CD4-positive, alpha-beta T cell treated with Interleukin-12 subunit alpha and Interleukin-12 subunit beta, for 1 hour (primary cell): ENCODE results near the gene GPC5.

Experiments
- DNase-seq: peaks from one replicate; pipeline ENCODE4 v3.0.0-alpha.2; 2020

Gene GPC5

DNA sequence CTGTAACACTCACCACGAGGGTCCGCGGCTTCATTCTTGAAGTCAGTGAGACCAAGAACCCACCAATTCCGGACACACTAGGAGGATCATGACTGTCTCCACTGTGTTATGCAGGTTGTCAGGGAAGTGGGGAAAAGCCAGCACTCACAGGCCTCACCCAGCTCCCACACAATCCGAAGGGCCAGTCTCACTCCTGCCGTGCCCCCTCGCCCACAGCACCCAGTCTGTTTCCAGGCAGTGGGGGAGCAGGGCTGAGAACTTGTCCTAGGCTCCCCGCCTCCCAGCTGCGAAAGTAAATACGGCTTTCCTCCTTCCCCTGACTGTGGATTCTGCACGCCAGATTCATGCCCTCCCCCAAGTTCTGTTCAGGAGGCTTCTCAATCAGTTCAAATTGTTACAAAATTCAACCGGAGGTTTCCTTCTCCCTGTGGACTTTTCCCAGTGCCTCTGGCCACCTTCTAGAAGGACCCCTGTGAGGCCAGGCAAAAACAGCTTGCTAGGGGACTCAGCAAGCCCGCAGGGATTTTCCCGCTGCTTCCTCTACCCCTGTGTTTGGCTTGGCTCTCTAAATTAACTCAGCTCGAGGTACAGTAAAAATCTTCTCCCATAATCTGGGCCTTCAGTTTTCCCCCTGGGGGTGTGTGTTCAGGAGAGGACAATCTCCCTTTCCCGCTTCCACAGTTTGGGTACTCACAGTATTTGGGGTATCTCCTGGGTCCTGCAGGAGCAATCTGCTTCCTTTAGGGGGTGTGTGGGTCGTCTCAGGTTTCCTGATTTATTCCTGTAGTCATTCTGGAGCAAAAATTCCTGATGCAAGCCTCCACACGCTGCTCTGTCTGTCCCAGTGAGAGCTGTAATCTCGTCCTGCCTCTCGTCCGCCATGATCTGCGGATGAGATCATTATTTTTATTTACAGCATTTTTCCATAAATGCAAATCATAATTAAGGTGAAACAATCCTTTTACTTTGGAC, 899.8 kb downstream of the GPC5 start:
- no peak for DNase-seq

DNA sequence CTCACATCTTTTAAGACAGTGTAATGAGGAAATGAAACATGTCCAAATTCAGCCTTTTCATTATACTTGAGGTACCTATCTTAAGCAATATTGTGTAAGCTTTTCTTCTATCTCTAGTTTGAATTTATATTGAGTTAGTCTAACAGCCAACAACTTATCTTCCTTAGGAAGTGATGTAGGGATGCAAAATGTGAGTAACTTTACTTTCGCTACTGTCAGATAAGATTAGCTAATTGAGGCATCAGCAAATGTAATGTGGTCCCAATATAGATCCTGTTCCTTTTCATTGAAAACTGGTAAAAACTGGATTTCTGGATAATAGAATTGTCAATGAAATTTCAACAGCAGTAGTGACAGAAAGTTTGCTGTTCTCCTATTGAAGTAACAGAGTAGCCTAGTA, 902.2 kb downstream of the GPC5 start:
- no peak for DNase-seq

DNA sequence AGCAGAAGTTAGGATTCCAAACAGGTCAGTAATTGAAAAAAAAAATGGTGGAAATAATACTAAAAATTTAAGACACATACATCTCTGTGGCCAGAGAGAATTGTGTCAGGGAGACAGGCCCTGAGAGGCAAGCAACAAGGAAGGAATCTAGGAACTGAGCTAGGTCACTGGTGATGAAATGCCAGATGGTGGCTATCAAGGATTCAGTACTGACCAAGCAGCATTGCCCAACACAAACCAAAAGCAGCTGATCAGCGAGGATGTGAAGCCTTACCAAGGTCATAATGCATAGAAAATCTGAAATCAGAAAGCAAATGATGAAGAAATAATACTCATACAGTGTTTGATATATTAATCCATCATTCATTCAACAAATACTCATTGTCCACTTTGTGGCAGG, 905.0 kb downstream of the GPC5 start:
- no peak for DNase-seq

DNA sequence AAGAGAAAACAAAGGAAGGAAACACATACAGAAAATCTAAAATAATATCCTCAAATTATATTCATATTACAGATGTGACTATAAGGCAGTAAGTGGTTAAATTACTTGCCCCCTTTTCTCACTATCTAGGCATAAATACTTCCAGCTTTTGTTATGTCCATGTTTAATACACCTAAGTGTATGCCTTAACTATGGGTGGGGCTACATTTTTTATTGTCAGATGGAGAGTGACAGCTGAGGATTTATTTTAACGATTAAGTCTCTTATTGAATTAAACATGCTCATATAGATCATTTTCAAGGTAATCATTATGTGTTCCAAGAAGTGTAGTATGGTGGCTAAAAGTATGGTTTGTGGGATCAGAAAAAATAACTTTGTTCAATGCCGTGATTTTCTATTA, 909.3 kb downstream of the GPC5 start:
- DNase-seq: no peak

DNA sequence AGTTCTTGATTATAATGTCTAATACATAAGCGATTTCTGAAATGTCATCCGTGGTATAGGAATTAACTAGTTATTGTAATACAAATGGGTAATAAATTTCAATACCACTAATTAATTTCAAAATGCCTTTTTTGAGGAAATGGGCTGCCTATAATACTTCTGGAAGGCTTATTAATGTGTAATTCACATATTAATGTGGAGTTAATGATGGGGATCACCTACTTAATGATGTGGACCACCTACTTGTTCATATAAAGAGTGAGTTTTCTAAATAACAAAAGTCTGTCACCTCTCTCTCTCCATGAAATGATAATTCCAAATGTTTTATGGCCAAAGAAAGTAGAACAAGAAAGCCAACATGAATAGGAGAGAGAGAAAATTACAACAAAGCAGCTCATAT, 914.4 kb downstream of the GPC5 start:
- no peak for DNase-seq

DNA sequence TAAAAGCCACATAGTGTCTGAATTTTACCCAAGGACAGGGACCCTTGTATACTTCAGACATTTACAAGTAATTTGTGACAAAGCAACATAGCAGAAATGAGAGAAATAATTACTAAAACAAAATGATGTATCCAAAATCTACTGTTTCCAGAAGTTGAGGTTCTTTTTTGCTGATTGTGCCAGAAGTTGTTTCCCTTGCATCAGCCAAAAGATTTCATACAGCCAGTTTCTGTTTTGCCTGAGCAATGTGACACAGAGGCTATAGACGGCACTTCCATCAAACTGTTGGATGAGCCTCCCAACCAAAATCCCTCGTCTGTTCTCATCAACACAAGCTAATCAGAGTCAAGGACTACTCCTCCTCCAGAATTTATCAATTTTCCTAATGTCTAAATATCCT, 915.0 kb downstream of the GPC5 start:
- DNase-seq: no peak

DNA sequence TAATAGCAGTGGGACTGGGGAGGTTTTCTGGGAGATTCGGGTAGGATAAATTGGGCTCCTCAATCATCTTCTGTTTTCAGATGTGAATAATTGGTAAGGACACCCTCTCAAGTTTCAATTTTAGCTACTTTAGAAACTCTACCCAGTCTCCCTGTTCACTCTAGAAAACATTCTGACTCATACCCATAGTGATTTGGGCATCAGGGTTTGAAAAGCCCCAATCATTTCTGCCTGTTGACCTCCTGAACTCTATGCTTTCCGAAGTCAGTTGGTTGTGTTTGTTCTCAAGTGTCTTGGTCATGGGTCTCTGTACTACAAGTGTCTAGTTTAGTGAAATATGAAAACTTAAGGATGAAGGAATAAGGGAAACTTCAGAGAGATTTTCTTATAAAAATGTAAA, 916.8 kb downstream of the GPC5 start:
- no peak for DNase-seq

DNA sequence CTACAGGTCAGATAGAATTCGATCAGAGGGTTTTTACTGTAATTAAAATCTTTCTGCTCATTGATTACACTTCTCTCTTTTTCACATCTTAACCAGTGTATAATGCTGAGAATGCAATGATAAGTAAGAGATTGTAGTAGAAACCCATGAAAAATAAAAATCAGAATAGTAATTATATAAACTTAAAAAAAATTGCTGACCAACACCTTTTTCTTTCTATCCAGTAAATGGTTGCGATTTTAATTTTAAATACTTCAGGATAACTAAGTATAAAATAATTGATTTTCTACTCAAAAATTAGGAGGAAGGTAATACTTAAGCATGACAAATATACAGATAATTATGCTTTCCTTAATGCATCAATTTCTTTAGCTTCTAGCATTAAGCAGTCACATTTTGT, 917.6 kb downstream of the GPC5 start:
- DNase-seq: no peak

DNA sequence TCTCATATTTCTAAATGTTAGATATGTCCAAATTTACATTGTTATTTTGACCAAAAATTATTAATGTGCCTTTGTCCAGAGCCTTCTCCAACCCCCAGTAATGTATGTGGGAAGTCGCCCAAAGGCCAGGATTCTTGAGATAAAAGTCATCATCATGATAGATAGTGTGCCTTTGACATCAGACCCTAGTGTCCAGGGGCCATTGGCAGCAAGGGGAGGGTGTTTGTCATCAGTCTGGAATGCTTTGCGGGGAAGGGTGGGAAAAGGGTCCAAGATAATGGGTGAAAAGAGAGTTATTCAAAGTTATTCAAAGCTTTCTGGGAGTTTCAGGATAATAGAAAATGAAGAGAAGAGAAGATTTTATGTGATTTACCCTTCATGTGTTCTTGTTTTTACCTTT, 918.6 kb downstream of the GPC5 start:
- no peak for DNase-seq

DNA sequence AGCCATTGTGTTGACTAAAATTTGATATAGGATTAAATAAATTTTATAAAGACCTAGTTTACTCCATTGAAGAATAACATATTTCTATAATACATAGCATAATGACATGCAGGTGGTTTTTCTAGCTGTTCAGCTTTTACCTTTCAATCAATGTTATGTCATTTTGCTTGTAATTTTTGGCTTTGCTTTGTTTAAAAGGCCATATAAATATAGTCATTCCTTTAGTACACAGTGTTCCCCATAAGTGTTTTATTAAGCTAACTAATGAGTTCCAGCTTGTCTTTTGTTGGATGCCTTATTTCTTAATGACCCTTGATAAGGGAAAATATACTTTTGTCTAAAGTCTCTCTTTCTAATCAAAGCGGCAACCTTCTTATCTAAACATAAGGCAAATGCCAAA, 921.9 kb downstream of the GPC5 start:
- no peak for DNase-seq

DNA sequence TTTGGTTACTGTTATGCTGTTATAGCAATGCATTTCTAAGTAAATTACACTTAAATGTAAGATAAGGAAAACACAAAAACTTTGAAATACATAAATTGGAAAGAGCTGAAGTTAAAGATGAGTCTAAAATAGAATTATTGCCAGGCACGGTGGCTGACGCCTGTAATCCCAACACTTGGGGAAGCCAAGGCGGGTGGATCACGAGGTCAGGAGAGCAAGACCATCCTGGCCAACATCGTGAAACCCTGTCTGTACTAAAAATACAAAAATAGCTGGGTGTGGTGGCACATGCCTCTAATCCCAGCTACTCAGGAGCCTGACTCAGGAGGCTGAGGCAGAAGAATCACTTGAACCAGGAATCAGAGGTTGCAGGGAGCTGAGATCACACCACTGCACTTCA, 922.8 kb downstream of the GPC5 start:
- DNase-seq: no peak

DNA sequence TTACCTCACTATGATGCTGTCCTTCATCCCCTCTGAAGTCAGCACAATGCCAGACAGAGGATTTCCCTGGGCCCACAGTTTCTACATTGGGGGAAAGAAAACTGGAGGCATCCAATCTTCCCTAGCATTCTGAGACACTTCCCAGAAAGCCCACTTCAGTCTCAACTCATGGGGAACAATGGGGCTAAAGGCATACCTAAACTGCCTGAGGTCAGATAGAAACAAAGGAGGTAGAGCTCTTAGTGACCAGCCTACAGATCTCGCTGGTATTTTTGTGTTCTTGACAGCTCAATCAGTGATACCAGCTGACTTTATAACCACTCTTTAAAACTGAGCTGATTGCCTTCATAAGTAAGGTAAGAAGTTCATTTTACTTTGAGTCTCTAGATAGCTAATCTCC, 947.2 kb downstream of the GPC5 start:
- DNase-seq: no peak

DNA sequence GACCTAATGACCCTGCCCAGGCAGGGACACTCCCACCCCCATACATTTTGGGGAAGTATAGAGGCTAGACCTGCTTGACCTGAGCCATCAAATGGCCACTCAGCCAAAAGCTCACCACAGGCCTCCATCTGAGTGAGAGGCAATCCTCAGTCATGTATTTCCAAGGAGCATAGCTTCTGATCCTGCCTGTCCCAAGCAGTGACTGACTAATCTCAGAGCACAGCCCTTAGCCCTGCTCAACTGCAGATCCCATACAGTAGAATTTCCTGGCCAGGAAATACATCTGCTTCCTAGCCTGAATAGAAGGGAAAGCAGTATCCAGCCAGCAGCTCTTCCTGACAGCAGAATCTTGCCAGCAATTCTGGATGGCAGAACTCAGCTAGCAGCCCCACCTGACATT, 947.6 kb downstream of the GPC5 start:
- no peak for DNase-seq

DNA sequence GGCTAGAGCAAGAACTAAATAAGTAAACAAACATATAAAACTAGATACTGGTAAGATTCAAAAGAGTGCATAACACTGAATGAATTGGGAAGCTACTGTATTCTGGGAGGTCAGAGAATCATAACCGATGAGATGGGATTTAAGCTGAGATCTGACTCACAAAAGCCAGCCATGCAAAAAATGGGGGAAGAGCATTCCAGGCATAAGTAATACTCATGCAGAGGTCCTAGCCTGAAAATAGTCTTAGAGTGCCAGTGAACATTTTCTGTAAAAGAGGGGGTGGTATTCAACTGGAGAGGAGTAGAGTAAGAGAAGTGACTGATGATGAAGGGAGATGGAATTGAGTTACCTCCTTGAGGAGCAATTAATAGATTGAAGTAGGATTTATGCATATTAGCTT, 956.2 kb downstream of the GPC5 start:
- no peak for DNase-seq

DNA sequence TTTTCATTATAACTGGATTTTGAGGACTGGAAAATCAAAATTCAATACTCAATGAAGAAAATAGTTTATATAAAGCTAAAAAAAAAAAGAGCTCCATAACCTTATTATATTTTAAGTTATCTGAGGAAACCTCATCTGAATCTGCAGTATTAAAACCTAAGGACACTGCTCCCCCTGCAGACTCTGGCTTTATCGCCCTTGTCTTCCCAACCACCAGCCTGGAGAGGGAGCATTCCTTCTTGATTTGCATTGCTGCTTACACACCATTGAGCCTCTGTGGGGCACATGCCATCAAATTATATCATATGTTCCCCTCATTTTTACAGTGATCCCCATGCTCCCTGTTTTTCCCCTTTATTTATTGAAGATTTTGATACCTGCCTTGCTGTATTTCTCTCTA, 956.8 kb downstream of the GPC5 start:
- DNase-seq: no peak

DNA sequence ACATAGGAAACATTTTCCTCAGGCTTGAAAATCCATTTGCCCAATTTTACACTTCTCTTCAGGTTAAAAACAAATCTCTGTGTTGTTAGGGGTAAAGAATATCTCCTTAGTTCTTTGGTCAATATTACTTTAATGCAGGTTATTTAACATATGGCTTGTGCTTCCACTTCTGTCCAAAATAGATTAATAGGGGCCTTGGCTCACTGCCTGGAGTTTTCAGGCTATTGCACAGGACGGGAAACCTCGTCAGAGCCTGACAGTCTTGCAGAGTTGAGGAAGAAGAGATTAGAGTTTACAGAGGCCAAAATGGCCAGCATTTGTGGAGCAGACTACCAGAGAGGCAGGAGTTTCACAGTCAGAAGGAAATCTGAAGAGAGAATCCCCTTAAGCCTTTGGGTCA, 964.3 kb downstream of the GPC5 start:
- no peak for DNase-seq

DNA sequence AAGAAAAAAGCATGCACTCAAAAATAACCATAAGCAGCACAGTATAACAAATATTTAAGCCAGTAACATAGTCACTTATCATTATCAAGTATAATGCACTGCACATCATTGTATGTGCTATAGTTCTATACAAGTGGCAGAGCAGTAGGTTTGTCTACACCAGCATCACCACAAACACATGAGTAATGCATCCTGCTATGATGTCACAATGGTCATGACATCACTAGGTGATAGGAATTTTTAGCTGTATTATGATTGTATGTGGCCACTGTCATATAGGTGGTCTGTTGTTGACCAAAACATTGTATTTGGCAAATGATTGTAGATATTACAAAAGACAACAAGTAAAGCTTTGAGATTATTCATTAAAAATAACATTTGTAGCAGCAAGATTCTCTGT, 967.5 kb downstream of the GPC5 start:
- DNase-seq: no peak

DNA sequence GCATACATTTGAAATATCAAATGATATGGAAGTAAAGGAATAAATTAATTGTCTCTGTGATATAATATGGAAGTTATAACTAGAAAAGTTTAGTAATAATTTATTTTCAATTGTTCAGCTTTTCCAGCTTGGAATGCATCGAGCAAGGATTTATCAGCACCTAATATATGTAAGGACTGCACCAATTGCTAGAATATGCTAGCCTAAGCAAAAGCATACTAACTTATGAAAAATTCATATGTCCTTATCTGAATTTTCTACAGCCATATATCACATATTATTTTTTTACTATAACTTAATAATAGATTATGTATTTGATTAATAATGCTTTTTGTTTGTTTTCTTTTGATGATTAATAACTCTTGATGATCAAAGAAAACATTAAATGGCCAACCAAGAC, 979.0 kb downstream of the GPC5 start:
- DNase-seq: no peak

DNA sequence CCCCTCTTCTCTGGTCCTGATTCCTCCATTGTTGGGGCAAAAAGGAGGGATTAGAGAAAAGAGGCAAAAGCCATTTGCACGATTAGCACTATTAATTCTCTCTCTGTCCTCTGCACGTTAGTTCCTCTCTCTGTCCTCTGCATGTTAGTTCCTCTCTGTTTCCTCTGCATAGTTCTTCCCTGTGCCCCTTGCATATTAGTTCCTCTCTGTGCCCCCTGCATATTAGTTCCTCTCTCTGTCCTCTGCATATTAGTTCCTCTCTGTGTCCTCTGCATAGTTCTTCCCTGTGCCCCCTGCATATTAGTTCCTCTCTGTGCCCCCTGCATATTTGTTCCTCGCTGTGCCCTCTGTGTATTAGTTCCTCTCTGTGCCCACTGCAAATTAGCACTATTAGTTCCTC, 981.0 kb downstream of the GPC5 start:
- DNase-seq: no peak

DNA sequence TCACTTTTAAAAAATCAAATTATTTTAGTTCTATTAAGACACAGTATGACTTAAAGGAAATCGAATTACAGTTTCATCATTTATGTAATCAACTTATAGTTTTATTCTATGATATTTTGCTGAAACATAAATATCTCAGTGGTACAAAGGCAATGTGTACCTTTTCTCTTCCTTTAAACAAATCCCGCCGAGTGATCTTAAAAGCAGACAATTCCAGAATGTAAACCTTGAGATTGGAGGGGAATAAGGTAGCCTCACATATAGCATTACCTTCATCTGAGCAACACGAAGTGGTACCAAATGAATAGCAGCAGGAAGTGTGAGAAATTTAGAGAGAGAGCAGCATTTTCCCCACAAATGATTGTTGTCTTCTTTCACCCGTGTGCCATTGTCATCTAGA, 986.0 kb downstream of the GPC5 start:
- DNase-seq: no peak

DNA sequence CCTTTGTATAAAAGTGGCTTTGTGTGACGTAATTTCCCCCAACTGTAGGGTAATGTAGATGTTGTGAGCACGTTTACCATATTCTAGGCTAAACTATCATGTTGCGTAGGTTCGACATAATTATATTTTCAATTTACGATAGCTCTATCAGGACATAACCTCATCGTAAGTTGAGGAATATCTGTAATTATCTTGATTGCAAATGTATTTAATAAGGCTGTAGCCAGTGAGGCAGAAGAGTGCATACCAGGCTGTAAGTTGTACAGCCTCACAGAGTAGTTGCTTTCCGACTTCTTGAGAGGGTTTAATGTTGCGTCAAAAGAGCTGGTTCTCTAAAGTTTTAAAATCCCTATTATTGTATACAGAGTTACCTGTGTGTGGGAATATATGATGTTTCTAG, 988.8 kb downstream of the GPC5 start:
- DNase-seq: no peak

DNA sequence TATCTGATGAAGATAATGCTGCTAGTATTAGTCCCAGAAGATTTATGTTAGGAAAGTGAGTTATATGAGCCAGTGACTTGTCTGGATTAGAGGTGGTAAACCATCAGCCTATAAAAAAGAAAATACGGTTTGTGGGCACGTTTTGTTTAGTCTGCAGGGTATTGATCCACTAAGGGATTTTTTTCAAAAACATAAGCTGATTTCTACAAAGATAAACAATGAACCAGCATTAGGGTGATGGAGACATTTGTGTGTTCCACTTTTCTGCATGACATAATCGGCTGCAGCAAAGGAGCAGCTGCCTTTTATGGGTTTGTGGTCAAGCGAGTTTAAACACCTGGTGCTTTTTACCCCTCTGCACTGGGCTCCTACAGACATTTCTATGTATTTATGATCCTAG, 991.8 kb downstream of the GPC5 start:
- no peak for DNase-seq

DNA sequence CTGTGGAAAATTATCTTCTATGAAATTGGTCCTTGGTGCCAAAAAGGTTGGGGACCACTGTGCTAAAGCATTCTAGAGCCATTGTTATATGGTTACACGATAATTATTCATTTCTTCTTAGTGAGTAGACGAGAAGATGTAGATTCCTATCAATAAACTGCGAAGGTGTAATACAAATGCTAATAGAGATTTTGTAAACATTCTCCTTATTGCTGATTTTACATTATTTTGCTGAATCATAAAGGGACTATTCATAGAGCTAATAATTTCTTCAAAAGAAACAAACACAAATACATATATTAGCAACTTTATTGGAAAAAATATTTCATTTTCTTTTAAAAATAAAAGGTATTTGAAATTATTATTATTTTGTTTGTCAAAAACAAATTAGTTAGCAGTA, 1005.2 kb downstream of the GPC5 start:
- DNase-seq: no peak

DNA sequence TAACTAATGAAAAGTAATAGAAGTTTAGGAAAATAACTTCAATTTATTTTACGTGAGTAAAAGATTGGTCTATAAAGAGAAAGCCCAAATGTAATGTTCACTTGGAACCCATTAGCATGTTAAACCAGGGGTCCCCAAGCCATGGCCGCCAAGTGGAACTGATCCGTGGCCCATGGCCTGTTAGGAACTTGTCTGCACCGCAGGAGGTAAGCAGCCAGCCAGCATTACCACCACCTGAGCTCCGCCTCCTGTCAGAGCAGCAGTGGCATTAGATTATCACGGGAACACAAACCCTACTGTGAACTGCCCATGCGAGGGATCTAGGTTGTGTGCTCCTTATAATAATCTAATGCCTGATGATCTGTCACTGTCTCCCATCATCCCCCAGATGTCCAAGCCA, 1009.4 kb downstream of the GPC5 start:
- DNase-seq: no peak

DNA sequence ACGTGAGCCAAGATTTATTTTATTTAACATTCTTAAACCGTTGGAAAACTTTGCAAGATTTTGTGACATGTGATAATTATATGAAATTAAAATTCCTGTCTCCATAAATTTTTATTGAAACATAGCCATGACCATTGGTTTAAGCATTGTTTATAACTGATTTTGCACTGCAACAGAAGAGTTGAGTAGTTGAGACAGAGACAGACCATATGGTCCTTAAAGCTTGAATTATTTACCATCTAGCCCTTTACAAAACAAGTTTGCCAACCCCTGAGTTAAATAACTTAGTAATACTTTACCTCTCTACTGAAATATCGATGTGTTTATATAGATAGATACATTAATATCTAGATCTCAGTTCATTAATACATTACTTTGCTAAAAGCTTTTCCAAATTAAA, 1014.1 kb downstream of the GPC5 start:
- DNase-seq: no peak
